GM12872 (cell line): Measurements from ENCODE around the gene ADM2.

Experiments
- CTCF ChIP-seq: IDR thresholded peaks from 3 replicates; pipeline ENCODE4 v1.5.1; 2011; ENCODE audit warnings: low read depth, mild to moderate bottlenecking, low read length, moderate library complexity; ENCODE audit not compliant: insufficient read depth

Gene ADM2

GRCh38 chr22:50505276-50505775 lies 24.0 kb downstream of the ADM2 start:
- no peak for TF ChIP-seq CTCF

DNA sequence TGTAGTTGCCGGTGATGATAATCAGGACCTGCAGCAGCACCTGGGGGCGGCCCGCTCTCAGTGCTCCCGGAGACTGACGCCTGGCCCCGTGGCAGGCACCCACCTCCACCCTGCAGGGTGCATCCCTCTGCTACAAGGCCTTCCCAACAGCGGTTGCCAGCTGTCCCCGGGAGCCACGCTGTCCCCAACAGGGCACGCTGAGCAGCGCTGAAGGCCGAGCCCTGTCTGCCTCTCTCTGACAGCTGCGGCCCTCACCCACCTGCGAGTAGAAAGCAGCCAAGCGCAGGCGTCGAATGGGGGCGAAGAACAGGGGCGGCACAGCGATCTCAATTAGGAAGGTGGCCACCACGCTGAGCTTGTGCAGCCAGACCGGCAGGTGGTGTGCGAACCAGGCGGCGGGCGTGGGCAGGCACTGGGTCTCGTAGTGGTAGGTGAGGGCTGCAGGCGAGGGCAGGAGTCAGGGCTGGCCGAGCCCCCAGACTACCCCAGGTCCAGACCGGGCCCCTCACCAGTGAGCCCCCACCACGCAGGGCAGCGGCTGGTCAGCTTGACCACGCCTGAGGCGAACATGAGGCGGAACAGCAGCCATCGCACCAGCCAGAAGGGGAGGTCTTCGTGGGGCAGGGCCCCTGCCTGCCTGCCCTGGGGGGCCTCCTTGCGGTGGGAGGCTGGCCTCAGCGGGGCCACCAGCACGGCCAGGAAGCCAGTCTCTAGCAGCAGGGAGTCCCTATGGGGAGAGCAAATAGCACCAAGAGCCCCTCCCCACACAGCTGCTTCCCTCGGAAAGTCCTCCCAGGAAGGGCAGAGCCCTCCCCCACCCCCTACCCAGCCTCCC lies 24.6 kb downstream of the ADM2 start:
- no peak for TF ChIP-seq CTCF

GRCh38 chr22:50506611-50507420 lies 25.5 kb downstream of the ADM2 start:
- TF ChIP-seq CTCF, result no peak

- no peak for TF ChIP-seq CTCF
Observed at GRCh38 chr22:50507421-50507990, 26.2 kb downstream of the ADM2 start, which contains the start of gene LMF2. TSS of gene LMF2 (minus strand) at chr22:50507702. CDS start at chr22:50507675, 27 bp downstream.

DNA sequence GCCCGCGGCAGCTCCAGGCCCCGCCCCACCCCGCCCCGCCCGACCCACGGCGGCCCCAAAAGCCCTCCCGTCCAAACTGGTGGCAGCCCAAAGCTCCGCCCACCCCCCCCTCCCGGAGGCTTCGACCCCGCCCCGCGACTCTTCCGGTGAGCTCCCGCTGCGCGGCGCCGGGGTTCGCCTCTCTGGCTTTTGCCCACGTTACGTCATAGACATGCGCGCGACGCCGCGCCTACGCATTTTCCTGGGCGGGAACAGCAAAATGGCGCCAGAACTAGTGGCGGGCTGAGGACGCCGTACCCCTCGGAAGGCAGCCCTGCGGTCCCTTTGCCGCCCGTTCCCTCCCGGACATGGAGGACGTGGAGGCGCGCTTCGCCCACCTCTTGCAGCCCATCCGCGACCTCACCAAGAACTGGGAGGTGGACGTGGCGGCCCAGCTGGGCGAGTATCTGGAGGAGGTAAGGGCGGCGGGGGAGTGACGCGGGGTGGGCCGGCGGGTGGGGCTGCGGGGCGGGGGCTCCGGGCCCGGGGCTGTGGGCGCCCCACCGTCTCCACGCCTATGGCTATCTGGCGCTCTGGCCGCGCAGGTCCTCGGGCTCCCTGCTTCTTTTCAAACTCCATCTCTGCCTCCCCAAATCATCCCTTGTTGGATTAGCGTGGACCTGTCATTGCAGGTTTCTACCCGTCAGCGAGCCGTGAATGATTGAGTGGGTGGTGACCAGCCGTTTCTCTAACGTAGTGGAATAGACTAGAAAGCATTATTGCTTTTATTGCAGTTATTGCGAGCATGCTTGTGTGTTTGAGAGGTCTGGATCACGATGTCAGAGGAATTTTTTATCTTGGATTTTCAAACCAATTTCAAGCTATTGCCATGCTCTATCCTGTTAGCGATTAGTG lies 26.9 kb downstream of the ADM2 start, which contains the start of gene NCAPH2:
Gene NCAPH2 (plus strand): TSS at position 234 of the 894 bp plus-strand sequence. CDS start 114 bp downstream, at position 348.
- no peak for TF ChIP-seq CTCF

DNA sequence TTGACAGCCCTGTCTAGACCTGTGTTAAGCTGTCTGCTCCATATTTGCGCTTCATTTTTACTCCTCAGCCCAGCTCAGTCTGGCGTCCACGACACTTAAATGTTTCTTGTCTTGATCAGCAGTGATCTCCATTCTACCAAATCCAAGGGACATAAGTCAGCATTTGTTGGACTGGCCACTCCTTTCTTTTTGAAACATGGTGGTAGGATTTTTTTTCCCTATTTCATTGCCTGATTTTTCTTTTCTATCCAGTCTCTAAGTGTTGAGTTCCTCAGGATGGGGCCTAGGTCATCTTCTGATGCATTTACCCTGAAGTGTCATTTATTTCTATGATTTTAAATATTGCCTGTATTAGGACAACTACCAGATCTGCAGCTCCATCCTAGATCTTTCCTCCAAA lies 27.6 kb downstream of the ADM2 start:
- no peak for TF ChIP-seq CTCF
